Measurements from ENCODE around the gene ROCK2. TPM values are rescaled to one million over a fixed set of nuclear protein-coding genes. Genes with fewer than 3 reads are reported as not detected.
"Not testable (repeated sequence)": the region's sequence is repeated elsewhere in the genome, so short reads cannot be mapped to it uniquely, and the experiment has no call there.

Gene ROCK2
- total RNA-seq, 1 experiment from 2014 or later: 38.0 TPM

DNA sequence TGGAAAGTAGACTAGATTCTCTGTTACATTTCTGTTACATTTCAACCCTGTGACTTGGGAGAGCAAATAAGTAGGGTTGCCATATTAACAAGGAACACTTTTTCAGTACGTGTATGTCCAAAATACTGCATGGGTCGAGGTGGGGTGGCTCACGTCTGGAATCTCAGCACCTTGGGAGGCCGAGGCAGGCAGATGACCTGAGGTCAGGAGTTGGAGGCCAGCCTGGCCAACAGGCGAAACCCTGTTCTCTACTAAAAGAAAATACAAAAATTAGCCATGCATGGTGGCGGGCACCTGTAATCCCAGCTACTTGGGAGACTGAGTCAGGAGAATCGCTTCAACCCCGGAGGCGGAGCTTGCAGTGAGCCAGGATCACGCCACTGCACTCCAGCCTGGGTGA is 178.0 kb downstream of the ROCK2 start:
- intact Hi-C loops (cut with micrococcal nuclease; ENCODE audit: unreplicated experiment): no loop called here
- Histone ChIP-seq H3K9me2 (ENCODE audit: insufficient read depth) (no peaks in the 10 kb centered on the region), H3F3A (ENCODE audit: insufficient read depth, low read depth) (no peaks in the 10 kb centered on the region), H3K27ac (no peak overlapping the region), H3K4me1 (replicated peaks; ENCODE audit: insufficient read depth) (no peaks in the 10 kb centered on the region), H3K79me2 (ENCODE audit: low read depth) (no peaks in the 10 kb centered on the region), H4K20me1 (ENCODE audit: insufficient read depth) (no peaks in the 10 kb centered on the region), H3K4me3 (no peak overlapping the region), H2AFZ (no peak overlapping the region), H3K9me3 (ENCODE audit: insufficient read depth, low read depth) (no peaks in the 10 kb centered on the region), H3K27me3 (ENCODE audit: insufficient read depth, low read depth) (no peaks in the 10 kb centered on the region), H3K36me3 (ENCODE audit: low read depth) (no peaks in the 10 kb centered on the region), H3K4me2 (no peak overlapping the region)
- ChIA-PET POLR2A (ENCODE audit: unreplicated experiment) (no interaction called here), CTCF (no interaction called here)
- BruUV-seq (replicated peaks): no TSS peak
- TF ChIP-seq, protein P1, sequence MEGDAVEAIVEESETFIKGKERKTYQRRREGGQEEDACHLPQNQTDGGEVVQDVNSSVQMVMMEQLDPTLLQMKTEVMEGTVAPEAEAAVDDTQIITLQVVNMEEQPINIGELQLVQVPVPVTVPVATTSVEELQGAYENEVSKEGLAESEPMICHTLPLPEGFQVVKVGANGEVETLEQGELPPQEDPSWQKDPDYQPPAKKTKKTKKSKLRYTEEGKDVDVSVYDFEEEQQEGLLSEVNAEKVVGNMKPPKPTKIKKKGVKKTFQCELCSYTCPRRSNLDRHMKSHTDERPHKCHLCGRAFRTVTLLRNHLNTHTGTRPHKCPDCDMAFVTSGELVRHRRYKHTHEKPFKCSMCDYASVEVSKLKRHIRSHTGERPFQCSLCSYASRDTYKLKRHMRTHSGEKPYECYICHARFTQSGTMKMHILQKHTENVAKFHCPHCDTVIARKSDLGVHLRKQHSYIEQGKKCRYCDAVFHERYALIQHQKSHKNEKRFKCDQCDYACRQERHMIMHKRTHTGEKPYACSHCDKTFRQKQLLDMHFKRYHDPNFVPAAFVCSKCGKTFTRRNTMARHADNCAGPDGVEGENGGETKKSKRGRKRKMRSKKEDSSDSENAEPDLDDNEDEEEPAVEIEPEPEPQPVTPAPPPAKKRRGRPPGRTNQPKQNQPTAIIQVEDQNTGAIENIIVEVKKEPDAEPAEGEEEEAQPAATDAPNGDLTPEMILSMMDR (conservative IDR thresholded peaks at IDR 0.05): no peak
- TF ChIP-seq EZH2 (IDR thresholded peaks at IDR 0.05; ENCODE audit: low read depth): no peak
- no peak for DNase-seq

DNA sequence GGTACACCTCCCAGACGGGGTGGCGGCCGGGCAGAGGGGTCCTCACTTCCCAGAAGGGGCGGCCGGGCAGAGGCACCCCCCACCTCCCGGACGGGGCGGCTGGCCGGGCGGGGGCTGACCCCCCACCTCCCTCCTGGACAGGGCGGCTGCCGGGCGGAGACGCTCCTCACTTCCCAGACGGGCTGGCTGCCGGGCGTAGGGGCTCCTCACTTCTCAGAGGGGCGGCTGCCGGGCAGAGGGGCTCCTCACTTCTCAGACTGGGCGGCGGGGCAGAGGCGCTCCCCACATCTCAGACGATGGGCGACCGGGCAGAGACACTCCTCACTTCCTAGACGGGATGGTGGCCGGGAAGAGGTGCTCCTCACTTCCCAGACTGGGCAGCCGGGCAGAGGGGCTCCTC is 179.4 kb downstream of the ROCK2 start:
- H2AFZ ChIP-seq; H3K4me2 ChIP-seq; H3K9me3 ChIP-seq (ENCODE audit: insufficient read depth, low read depth); POLR2A ChIA-PET (ENCODE audit: unreplicated experiment); H3K4me3 ChIP-seq; H3K4me1 ChIP-seq (replicated peaks; ENCODE audit: insufficient read depth); CTCF ChIA-PET; H3K27ac ChIP-seq; DNase-seq; BruUV-seq (replicated peaks); H3K9me2 ChIP-seq (ENCODE audit: insufficient read depth); H3K79me2 ChIP-seq (ENCODE audit: low read depth); H3K36me3 ChIP-seq (ENCODE audit: low read depth); intact Hi-C loops (cut with micrococcal nuclease; ENCODE audit: unreplicated experiment); H3K27me3 ChIP-seq (ENCODE audit: insufficient read depth, low read depth); H3F3A ChIP-seq (ENCODE audit: insufficient read depth, low read depth); H4K20me1 ChIP-seq (ENCODE audit: insufficient read depth): not testable (repeated sequence)

DNA sequence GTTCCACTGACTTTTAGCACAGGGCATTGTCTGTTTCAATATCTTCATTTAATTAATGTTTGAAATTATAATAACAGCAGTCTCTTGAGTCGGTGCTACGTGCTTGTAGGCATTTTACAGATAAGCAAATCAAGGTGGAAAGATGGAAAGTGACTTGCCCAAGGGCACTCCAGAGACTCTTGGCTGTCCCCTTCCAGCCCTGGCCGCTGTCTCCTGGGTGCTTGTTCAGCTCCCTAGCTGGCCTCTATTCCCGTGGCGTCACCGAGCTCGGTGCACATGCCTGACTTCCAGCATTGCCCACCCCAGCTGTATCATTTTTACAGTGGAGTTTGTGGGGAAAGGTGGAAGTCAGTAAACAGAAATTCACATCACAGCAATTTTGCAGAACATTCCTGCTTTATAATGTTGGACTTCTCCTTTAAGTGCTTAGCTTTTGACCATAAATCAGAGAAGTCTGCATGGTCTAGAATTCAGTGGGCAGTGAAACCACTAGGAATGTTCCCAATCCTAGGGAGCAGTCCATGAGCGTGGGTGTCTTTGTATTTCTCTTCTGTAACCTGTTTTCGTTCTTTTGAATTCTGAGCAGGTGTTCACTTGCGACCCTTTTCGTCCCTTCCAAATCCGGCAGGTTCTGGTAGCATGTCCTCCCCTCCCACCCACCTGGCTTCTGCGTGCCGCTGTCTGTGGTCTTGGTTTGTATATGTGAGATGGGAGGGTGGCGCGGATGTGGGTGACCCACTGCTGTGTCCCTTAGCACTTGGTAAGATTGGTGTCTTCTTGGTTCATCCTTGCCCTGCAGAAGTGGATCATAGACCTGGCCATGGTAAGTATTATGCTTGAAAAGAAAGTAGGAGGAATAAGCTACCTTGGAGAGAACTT is 180.8 kb downstream of the ROCK2 start:
- H3K4me2 ChIP-seq: no peak overlapping the region
- ChIA-PET POLR2A (ENCODE audit: unreplicated experiment) (interaction anchor here (0.5 to 0.6 kb wide), 2 partner anchors 1742 to 1962 kb away, joined by 3 to 9 read pairs; no protein-coding TSS in a partner anchor), CTCF (no interaction called here)
- no peak overlapping the region for H3K4me3 ChIP-seq
- TF ChIP-seq EZH2 (IDR thresholded peaks at IDR 0.05; ENCODE audit: low read depth): no peak
- DNase-seq: no peak
- H3K4me1 ChIP-seq (replicated peaks; ENCODE audit: insufficient read depth): no peaks in the 10 kb centered on the region
- H2AFZ ChIP-seq: no peak overlapping the region
- no peaks in the 10 kb centered on the region for H3F3A ChIP-seq (ENCODE audit: insufficient read depth, low read depth)
- H3K9me3 ChIP-seq (ENCODE audit: insufficient read depth, low read depth): no peaks in the 10 kb centered on the region
- no peaks in the 10 kb centered on the region for H3K9me2 ChIP-seq (ENCODE audit: insufficient read depth)
- H3K79me2 ChIP-seq (ENCODE audit: low read depth): no peaks in the 10 kb centered on the region
- H3K36me3 ChIP-seq (ENCODE audit: low read depth): no peaks in the 10 kb centered on the region
- no TSS peak for BruUV-seq (replicated peaks)
- no peak overlapping the region for H3K27ac ChIP-seq
- no peaks in the 10 kb centered on the region for H4K20me1 ChIP-seq (ENCODE audit: insufficient read depth)
- no peaks in the 10 kb centered on the region for H3K27me3 ChIP-seq (ENCODE audit: insufficient read depth, low read depth)
- intact Hi-C loops (cut with micrococcal nuclease; ENCODE audit: unreplicated experiment): no loop called here

DNA sequence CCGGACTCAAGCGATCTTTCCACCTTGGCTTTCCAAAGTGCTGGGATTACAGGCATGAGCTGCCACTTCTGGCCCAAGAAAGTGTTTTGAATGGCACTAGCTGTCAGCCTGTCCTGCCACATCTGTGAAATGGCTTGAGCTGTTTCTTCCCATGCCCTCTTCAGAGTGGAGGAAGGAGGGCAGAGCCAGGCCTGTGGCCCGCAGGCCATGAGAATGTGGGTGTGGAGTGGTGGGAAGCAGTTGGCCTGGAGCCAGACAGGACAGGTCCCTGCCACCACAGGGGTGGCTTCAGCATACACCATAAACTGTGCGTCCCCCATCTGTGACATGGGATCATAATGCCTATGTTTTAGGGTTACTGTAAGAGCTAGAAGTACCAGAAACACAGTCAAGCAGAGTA is 182.7 kb downstream of the ROCK2 start:
- Histone ChIP-seq H3K9me2 (ENCODE audit: insufficient read depth) (no peaks in the 10 kb centered on the region), H3K79me2 (ENCODE audit: low read depth) (no peaks in the 10 kb centered on the region), H3K36me3 (ENCODE audit: low read depth) (no peaks in the 10 kb centered on the region), H2AFZ (no peak overlapping the region), H4K20me1 (ENCODE audit: insufficient read depth) (no peaks in the 10 kb centered on the region), H3K9me3 (ENCODE audit: insufficient read depth, low read depth) (no peaks in the 10 kb centered on the region), H3K4me1 (replicated peaks; ENCODE audit: insufficient read depth) (no peaks in the 10 kb centered on the region), H3K4me2 (no peak overlapping the region), H3K27ac (no peak overlapping the region), H3K4me3 (no peak overlapping the region), H3K27me3 (ENCODE audit: insufficient read depth, low read depth) (no peaks in the 10 kb centered on the region), H3F3A (ENCODE audit: insufficient read depth, low read depth) (no peaks in the 10 kb centered on the region)
- BruUV-seq (replicated peaks): no TSS peak
- ChIA-PET POLR2A (ENCODE audit: unreplicated experiment) (no interaction called here), CTCF (interaction anchor here (0.6 kb wide), 1 partner anchor 86 kb away, joined by 8 read pairs; no protein-coding TSS in a partner anchor)
- intact Hi-C loops (cut with micrococcal nuclease; ENCODE audit: unreplicated experiment): no loop called here
- no peak for DNase-seq
- TF ChIP-seq, protein P1 (conservative IDR thresholded peaks at IDR 0.05): no peak
- no peak for TF ChIP-seq EZH2 (IDR thresholded peaks at IDR 0.05; ENCODE audit: low read depth)

Data from PC-9 (cell line).